DND-41 (cell line): ENCODE data around the gene DDC.

Source experiments
- ATAC-seq: fragments of 200-7000 bp; cut with Tn5 transposase; 3 replicates; pipeline ENCODE4 v1.9.1; 2021; ENCODE audit warnings: low read depth; ENCODE audit not compliant: insufficient read depth
- DNase-seq: peaks from one replicate; pipeline ENCODE4 v3.0.0-alpha.2; 2020
- H2AFZ ChIP-seq: 2 replicates; pipeline ENCODE4 v1.6.0; 2012; ENCODE audit warnings: low read depth, low read length
- H3K27ac ChIP-seq: 2 replicates; pipeline ENCODE4 v1.5.1; 2012; ENCODE audit warnings: low read length, inconsistent platforms
- H3K27me3 ChIP-seq: fragments of 200-600 bp; sonication (generic); 2 replicates; pipeline ENCODE4 v1.6.0; 2012; ENCODE audit warnings: low read length, mild to moderate bottlenecking, inconsistent platforms; ENCODE audit not compliant: insufficient read depth, poor library complexity
- H3K36me3 ChIP-seq: 2 replicates; pipeline ENCODE4 v1.5.1; 2012; ENCODE audit warnings: low read length, inconsistent platforms; ENCODE audit not compliant: insufficient read depth
- H3K4me1 ChIP-seq: 2 replicates; pipeline ENCODE4 v1.5.1; 2012; ENCODE audit warnings: mild to moderate bottlenecking, low read length; ENCODE audit not compliant: insufficient read depth
- H3K4me2 ChIP-seq: 2 replicates; pipeline ENCODE4 v1.6.0; 2012; ENCODE audit warnings: mild to moderate bottlenecking, moderate library complexity, low read length, inconsistent platforms; ENCODE audit not compliant: insufficient read depth
- H3K4me3 ChIP-seq, 2 experiments: fragments of 200-600 bp in 1 of 2; shearing (Covaris generic) in 1 of 2; 2 replicates each; pipeline ENCODE4 v1.5.1; 2012 to 2016; ENCODE audit warnings: inconsistent platforms in 2 of 2, low read length in 2 of 2, mild to moderate bottlenecking in 2 of 2, low read depth in 1 of 2, moderate library complexity in 1 of 2
- H3K79me2 ChIP-seq: 2 replicates; pipeline ENCODE4 v1.6.0; 2012; ENCODE audit warnings: low read length, inconsistent platforms; ENCODE audit not compliant: insufficient read depth
- H3K9ac ChIP-seq: 2 replicates; pipeline ENCODE4 v1.6.0; 2012; ENCODE audit warnings: low read depth, mild to moderate bottlenecking, inconsistent platforms, low read length, moderate library complexity
- H3K9me3 ChIP-seq: 2 replicates; pipeline ENCODE4 v1.5.1; 2012; ENCODE audit warnings: low read length, moderate library complexity, mild to moderate bottlenecking, inconsistent platforms; ENCODE audit not compliant: insufficient read depth, severe bottlenecking
- H4K20me1 ChIP-seq: 2 replicates; pipeline ENCODE4 v1.6.0; 2012; ENCODE audit warnings: low read length; ENCODE audit not compliant: insufficient read depth
- CTCF ChIP-seq: IDR thresholded peaks from 2 replicates; pipeline ENCODE4 v1.5.1; 2012; ENCODE audit warnings: borderline replicate concordance, low read length, moderate library complexity, mild to moderate bottlenecking; ENCODE audit not compliant: poor library complexity, severe bottlenecking; ENCODE audit errors: extremely low read depth
- EZH2 ChIP-seq: IDR thresholded peaks from 3 replicates; pipeline ENCODE4 v1.6.1; 2012; ENCODE audit warnings: borderline replicate concordance, low read depth, mild to moderate bottlenecking, moderate library complexity, low read length, inconsistent platforms; ENCODE audit not compliant: severe bottlenecking

Gene DDC

GRCh38 chr7:50605059-50605458 is 39.9 kb upstream of the DDC start:
- Histone ChIP-seq H3K4me2 (no peak overlapping the region), H4K20me1 (no peaks in the 10 kb centered on the region), H3K4me1 (peaks cover 33% of the 10 kb centered on the region), H3K4me3 (no peak overlapping the region), H3K27ac (no peak overlapping the region), H3K79me2 (no peaks in the 10 kb centered on the region), H3K27me3 (no peaks in the 10 kb centered on the region), H3K9ac (no peak overlapping the region), H3K36me3 (no peaks in the 10 kb centered on the region), H2AFZ (no peak overlapping the region), H3K9me3 (peaks cover 9% of the 10 kb centered on the region)
- DNase-seq = no peak
- TF ChIP-seq CTCF (no peak), EZH2 (no peak)
- ATAC-seq = no peak

GRCh38 chr7:50603287-50603686 is 38.1 kb upstream of the DDC start:
- H3K36me3 ChIP-seq = no peaks in the 10 kb centered on the region
- H3K4me1 ChIP-seq = peaks cover 16% of the 10 kb centered on the region
- peaks cover 7% of the 10 kb centered on the region for H3K9me3 ChIP-seq
- no peak overlapping the region for H3K4me3 ChIP-seq
- H3K27me3 ChIP-seq = no peaks in the 10 kb centered on the region
- DNase-seq (no peak), ATAC-seq (no peak)
- TF ChIP-seq EZH2 = no peak
- no peak for TF ChIP-seq CTCF
- no peak overlapping the region for H3K27ac ChIP-seq
- no peak overlapping the region for H3K9ac ChIP-seq
- H3K79me2 ChIP-seq = no peaks in the 10 kb centered on the region
- H4K20me1 ChIP-seq = no peaks in the 10 kb centered on the region
- no peak overlapping the region for H2AFZ ChIP-seq
- no peak overlapping the region for H3K4me2 ChIP-seq

- H3K4me2 ChIP-seq = no peak overlapping the region
- H3K27ac ChIP-seq = no peak overlapping the region
- H3K27me3 ChIP-seq = peaks cover 2% of the 10 kb centered on the region
- H3K9me3 ChIP-seq = no peaks in the 10 kb centered on the region
- no peaks in the 10 kb centered on the region for H4K20me1 ChIP-seq
- DNase-seq = no peak
- H3K4me1 ChIP-seq = no peaks in the 10 kb centered on the region
- H3K36me3 ChIP-seq = no peaks in the 10 kb centered on the region
- no peak for TF ChIP-seq CTCF
- TF ChIP-seq EZH2 = no peak
- H2AFZ ChIP-seq = no peak overlapping the region
- H3K4me3 ChIP-seq = no peak overlapping the region
- no peaks in the 10 kb centered on the region for H3K79me2 ChIP-seq
- ATAC-seq = no peak
- H3K9ac ChIP-seq = no peak overlapping the region
These were observed 34.2 kb upstream of the DDC start for GRCh38 chr7:50599385-50599784.
